ENCODE measurements around the gene LRRC4B. TPM values are rescaled to one million over a fixed set of nuclear protein-coding genes. Genes with fewer than 3 reads are reported as not detected.

LRRC4B gene
- total and polyA plus RNA-seq, 2 of the 8 experiments (the other 6 are each of a cell fraction or from before 2014, with no cell fraction given): 13.4 to 21.2 TPM

GRCh38 chr19:50494186-50495019 lies 73.8 kb downstream of the LRRC4B start:
- DNase-seq (ENCODE audit: low read depth in 1 of 2, low spot score in 2 of 2): no peak
- ChIA-PET CTCF (ENCODE audit: partially characterized antibody) (interaction anchor here (1.2 to 1.4 kb wide), 2 partner anchors 61 to 62 kb away, joined by 3 to 4 read pairs; no protein-coding TSS in a partner anchor), POLR2A (ENCODE audit: partially characterized antibody) (no interaction called here)
- Histone ChIP-seq H4K8ac (ENCODE audit: extremely low read depth, insufficient read depth, low read length) (no peak overlapping the region; the same call in 1 of the 2 replicates), H3K79me2 (ENCODE audit: control insufficient read depth in 1 of 2, insufficient read depth in 2 of 2, low read length in 2 of 2) (no peaks in the 10 kb centered on the region), H2BK120ac (replicated peaks; ENCODE audit: low read depth, low read length) (no peak overlapping the region), H3K23me2 (ENCODE audit: low read depth, low read length) (peaks cover 4% of the 10 kb centered on the region; the same call in 1 of the 2 replicates), H3K56ac (replicated peaks; ENCODE audit: insufficient read length, low read depth, low read length) (no peak overlapping the region), H2AK5ac (ENCODE audit: low read depth, low read length) (no peak overlapping the region), H3K79me1 (ENCODE audit: low read depth, low read length) (no peaks in the 10 kb centered on the region), H2BK12ac (ENCODE audit: low read depth, low read length) (0 out of 2 replicates have a peak overlapping the region, but pooled peaks have one; percentile 5), H3K23ac (ENCODE audit: insufficient read length) (no peak overlapping the region), H3K27me3 (replicated peaks in 1 of 4; ENCODE audit: control insufficient read depth in 3 of 4, extremely low read depth in 1 of 4, insufficient read depth in 3 of 4, low read length in 3 of 4) (peaks cover 10 to 74% (median 61%) of the 10 kb centered on the region in 4 experiments), H3K4ac (replicated peaks; ENCODE audit: insufficient read length, low read depth, low read length) (no peak overlapping the region), H4K20me1 (replicated peaks in 1 of 2; ENCODE audit: control insufficient read depth in 1 of 2, insufficient read depth in 2 of 2, low read length in 2 of 2) (no peaks in the 10 kb centered on the region), H3K4me3 (ENCODE audit: extremely low read depth in 1 of 4, insufficient read depth in 2 of 4, low read depth in 3 of 4, low read length in 4 of 4) (no peak overlapping the region), H3K4me2 (ENCODE audit: insufficient read depth in 1 of 2, low read depth in 2 of 2, low read length in 2 of 2) (no peak overlapping the region), H2AFZ (ENCODE audit: low read length) (no peak overlapping the region), H2BK20ac (ENCODE audit: low read length) (no peak overlapping the region), H3K9me3 (ENCODE audit: insufficient read depth in 2 of 2, low read depth in 1 of 2, low read length in 1 of 2) (no peaks in the 10 kb centered on the region), H3K9ac (replicated peaks in 1 of 4; ENCODE audit: extremely low read depth in 1 of 4, low read depth in 3 of 4, low read length in 3 of 4) (no peak overlapping the region; a peak in 1 of 7 replicates), H3K36me3 (ENCODE audit: control insufficient read depth in 2 of 4, insufficient read depth in 4 of 4, low read length in 3 of 4) (no peaks in the 10 kb centered on the region), H4K5ac (ENCODE audit: insufficient read length, low read depth, low read length) (no peak overlapping the region), H2BK5ac (ENCODE audit: low read depth, low read length) (no peak overlapping the region), H3K27ac (ENCODE audit: low read depth, low read length) (no peak overlapping the region), H3K14ac (ENCODE audit: insufficient read length) (no peak overlapping the region), H2BK15ac (ENCODE audit: low read length) (no peak overlapping the region), H3K18ac (ENCODE audit: extremely low read depth, low read length) (no peak overlapping the region), H3K4me1 (replicated peaks in 1 of 4; ENCODE audit: control insufficient read depth in 3 of 4, insufficient read depth in 4 of 4, low read length in 3 of 4) (peaks cover 0 to 15% (median 7%) of the 10 kb centered on the region in 4 experiments; a peak in 5 of 7 replicates), H4K91ac (replicated peaks; ENCODE audit: insufficient read length, low read length) (no peak overlapping the region)
- TF ChIP-seq GTF2F1 (IDR thresholded peaks at IDR 0.05; ENCODE audit: borderline replicate concordance, low read depth, low read length): no peak
- TF ChIP-seq NRF1 (IDR thresholded peaks at IDR 0.05; ENCODE audit: low read depth, low read length): no peak
- TF ChIP-seq, protein P1, sequence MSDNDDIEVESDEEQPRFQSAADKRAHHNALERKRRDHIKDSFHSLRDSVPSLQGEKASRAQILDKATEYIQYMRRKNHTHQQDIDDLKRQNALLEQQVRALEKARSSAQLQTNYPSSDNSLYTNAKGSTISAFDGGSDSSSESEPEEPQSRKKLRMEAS (IDR thresholded peaks at IDR 0.05): no peak
- FAIRE-seq: no peak
- 78% methylated on average over 5 of the region's 7 CpGs; no CpG with 5 or more reads in 1 of the 2 experiments for WGBS, 2 experiments (ENCODE audit: extremely low coverage in 1 of 2, insufficient coverage in 1 of 2, insufficient read length in 1 of 2, insufficient replicate concordance in 2 of 2, low coverage in 1 of 2, low lambda C conversion rate in 2 of 2, missing lambda C conversion rate in 1 of 2)
